HG02885 (cell line): ENCODE results near the gene TUBGCP3.
"Not testable (repeated sequence)": the region's sequence is repeated elsewhere in the genome, so short reads cannot be mapped to it uniquely, and the experiment has no call there.

Source experiments
- ATAC-seq: cut with Tn5 transposase; IDR thresholded peaks from one replicate; pipeline ENCODE4 v1.9.1; 2021; ENCODE audit warnings: mild to moderate bottlenecking; ENCODE audit not compliant: unreplicated experiment, poor library complexity

TUBGCP3 gene

DNA sequence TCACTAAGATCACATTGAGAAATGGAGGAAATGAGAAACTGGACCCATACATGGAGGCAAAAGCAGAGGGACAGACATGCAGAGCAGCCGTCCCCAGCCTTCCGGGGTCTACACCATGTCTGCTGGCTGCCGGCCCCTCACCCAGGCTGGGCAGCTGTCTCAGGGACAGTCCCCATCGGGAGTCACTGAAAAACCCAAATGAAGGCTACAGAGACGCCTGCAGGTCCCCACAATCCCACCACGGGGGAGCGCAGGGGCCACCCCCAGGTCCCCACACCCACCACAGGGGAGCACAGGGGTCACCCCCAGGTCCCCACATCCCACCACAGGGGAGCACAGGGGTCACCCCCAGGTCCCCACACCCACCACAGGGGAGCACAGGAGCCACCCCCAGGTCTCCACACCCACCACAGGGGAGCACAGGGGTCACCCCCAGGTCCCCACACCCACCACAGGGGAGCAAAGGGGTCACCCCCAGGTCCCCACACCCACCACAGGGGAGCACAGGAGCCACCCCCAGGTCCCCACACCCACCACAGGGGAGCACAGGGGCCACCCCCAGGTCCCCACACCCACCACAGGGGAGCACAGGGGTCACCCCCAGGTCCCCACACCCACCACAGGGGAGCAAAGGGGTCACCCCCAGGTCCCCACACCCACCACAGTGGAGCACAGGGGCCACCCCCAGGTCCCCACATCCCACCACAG lies 99.5 kb downstream of the TUBGCP3 start:
- not testable (repeated sequence) for ATAC-seq

GRCh38 chr13:112487127-112487517 lies 100.8 kb downstream of the TUBGCP3 start:
- no peak for ATAC-seq

DNA sequence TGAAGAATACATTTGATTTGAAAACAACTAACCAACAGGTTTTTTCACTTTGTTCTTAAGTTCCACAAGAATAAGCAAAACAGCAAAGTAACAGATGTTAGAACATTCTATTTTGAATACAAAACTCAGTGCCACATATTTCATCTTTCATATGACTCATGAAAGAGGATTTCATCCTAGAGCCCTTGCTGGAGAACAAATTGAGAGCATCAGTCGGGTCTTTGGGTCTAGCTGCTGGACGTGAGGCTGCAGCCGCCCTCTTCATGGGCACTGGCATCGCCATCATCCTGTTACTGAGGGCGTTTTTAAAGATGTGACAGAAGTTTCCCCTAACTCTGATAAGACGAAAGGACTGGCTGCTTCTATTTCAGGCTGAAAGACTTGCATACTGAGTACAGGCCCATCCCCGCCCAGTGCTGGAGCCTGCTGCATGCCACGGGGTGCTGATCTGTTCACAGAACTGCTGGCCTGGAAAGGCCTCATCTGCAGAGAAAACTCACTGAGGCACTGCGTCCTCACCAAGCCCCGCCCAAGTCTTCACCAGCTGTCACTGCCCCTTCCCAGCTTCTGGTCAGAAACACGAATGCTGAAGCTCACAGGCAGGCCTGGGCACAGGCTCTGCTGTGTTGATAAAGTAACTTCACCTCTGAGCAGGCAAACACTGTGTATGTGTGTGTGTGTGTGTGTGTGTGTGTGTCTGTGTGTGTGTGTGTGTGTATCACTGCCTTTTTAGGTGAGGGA lies 101.4 kb downstream of the TUBGCP3 start:
- no peak for ATAC-seq

DNA sequence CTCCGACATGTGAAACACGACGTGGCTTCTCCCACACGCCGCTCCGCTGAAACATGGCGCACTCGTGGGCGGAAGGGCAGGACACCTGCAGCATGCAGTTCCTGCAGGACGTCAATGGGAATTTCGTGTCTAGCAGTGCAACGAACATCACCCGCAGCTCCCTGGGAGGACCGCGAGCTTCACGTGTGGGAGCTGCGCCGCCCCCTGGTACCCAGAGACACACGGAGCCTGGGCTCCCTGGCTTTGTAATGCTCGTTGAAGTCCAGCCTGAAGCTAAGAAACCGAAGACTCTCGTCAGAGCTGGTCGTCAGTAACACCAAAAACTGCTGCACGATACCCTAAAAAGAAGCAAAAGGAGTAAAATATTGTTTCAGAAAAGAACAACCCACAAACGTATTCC lies 102.1 kb downstream of the TUBGCP3 start:
- ATAC-seq = not testable (repeated sequence)

- ATAC-seq = peak; percentile 56
These were observed 104.7 kb downstream of the TUBGCP3 start for GRCh38 chr13:112483299-112483698.

DNA sequence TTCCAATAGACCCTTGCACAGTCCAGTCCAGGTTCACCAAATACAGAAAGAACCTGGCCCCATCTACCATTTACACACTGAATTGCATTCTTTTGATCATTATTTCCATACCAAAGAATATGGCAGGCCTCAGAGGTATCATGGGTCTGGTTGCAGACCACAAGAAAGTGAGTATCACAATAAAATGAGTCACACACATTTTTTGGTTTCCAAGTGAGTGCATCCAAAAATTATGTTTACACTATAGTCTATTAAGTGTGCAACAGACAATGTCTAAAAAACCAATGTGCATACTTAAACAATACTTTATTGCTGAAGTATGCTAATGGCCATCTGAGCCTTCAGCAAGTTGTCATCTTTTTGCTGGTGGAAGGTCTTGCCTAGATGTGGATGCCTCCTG lies 106.5 kb downstream of the TUBGCP3 start:
- ATAC-seq = no peak

GRCh38 chr13:112479389-112479788 lies 108.6 kb downstream of the TUBGCP3 start:
- ATAC-seq = no peak

DNA sequence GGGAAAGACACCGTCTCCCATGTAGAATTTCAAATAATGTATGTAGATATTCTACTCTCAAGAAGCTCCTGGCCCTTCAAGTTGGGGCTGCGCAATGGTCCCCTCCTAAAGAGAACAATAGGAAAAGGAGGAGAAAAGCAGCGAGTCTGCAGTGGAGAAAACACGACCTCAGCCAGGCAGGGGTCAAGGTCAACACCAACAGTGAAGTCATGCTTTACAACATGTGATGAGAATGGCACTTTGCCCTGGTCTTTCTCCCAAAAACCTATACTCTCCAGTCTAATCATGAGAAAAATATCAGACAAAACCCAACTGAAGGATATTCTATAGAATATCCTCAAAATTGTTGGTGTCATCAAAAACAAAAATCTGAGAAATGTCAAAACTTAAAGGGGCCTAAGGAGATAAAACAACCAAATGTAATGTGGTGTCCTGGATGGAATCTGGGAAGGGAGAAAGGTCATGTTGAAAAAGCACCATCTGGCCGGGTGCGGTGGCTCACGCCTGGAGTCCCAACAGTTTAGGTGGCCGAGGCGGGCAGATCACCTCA lies 110.8 kb downstream of the TUBGCP3 start:
- no peak for ATAC-seq

- no peak for ATAC-seq
These were observed 112.1 kb downstream of the TUBGCP3 start for GRCh38 chr13:112475889-112476288.

DNA sequence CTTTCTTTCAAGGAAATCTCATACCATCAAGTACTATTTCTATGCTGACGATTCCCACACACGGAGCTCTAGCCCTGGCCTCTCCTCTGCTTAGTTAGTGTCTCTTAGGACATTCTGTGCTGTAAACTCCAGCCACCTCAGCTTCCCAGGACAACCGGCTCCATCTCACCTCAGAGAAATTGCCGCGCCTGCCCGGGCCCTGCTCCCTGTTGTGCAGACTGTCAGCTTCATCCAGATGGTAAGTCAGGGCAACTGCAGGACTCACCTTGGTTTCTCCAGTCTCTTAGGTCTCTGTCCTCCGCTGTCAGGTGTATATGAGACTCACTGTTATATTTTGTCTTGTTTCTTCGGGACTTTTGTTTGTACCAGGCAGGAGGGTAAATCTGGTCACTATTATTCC lies 113.1 kb downstream of the TUBGCP3 start:
- no peak for ATAC-seq

DNA sequence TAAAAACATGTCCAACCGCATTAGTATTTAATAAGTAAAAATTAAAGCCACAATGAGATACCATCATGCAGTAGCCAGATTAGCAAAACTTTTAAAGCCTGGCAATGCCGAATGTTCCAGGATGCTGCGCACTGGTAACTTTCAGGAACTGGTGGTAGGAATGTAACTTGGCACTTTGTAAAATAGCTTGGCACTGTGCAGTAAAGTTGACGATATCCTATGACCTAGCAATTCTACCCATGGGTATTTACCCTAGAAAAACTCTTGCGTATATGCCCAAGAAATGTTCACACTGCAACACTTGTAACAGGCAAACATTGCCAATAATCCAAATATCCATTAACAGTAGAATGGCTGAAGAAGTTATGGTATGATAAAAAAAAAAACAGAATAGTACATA lies 114.1 kb downstream of the TUBGCP3 start:
- no peak for ATAC-seq

DNA sequence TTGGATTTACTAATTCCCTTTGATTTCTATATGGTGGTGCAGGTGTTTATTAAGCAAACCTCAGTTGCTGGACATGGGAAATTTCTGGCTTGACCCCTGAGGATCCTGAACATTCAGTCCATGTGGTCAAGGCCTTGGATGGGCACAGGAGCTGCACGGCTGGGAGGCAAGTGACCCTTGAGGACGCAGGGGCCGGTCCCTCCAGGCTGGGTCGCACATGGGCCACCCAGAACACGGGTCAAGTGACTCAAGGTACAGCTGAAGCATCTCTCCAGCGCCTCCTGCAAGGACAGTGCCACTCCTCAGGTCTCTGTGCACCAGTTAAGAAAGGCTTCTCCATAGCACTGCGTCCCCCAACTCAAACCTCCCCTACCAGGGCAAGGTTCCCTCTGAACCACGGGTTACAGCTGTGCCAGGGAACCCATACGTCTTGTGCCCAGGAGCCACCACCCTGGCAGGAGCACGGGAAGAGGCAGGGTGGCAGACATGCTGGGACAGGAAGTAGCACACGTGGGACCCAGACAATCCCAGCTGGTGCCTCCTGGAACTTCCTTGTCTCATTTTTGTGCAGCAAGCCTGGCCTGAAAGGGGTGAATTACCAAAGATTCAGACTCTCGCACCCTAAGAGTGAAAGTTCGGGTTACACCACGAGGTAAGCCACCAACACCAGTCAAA lies 118.7 kb downstream of the TUBGCP3 start:
- no peak for ATAC-seq

- no peak for ATAC-seq
These were observed 119.9 kb downstream of the TUBGCP3 start for GRCh38 chr13:112468069-112468468.

DNA sequence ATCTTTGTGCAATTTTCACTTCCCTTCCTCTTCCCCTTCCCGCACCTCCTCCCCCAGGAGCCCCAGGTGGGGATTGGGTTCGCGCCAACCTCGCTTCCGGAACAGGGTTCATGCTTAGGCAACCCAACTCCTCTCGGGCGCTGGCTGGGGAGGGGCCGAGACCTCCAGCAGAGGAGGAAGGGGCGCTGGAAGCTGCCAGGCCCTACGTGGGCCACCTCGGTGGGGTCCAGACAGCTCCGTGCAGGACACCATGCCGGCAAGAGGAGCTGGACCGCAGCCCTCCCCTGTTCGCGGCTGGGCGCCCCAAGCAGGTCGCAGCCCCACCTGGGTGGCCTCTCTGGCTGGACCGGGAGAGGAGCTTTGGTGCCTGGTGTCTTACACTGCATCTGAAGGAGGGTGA lies 120.7 kb downstream of the TUBGCP3 start:
- ATAC-seq = no peak

GRCh38 chr13:112466132-112467058 lies 121.6 kb downstream of the TUBGCP3 start:
- ATAC-seq = no peak

DNA sequence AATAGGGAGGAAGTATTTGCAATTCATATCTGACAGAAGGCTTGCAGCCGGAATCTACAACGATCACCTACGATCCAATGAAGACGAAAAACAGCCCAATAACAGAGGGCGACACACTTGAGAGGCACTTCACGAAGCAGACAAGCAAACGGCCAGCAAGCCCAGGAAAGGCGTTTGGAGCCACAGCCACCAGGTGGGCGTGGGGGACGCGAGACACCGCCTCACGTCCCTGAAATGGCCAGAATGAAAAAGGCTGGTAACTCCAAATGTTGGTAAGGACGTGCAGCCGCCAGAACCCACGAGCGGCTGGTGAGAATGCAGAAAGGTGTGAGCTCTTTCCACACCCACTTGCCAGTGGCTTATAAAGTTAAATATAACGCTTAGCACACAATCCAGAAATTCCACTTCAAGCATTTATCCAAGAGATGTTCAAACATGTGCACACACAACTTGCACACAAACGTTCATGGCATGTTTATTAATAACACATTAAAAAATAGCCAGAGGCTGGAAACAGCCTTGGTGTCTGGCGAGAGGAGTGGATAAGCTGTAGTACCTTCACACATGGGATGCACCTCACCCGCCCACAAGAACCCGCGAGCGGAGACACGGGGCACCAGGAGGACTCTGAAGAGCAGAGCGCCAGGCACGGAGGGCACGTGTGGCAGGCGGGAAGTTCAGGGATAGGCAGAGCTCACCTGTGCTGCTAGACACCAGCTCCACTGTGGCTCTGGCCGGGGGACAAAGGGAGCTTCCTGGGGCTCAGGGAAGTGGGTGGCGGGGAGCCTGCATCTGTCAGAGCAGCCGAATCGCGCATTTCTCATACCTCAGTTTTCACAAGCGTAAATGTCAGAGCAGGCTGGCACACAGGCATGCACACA lies 122.5 kb downstream of the TUBGCP3 start:
- no peak for ATAC-seq

DNA sequence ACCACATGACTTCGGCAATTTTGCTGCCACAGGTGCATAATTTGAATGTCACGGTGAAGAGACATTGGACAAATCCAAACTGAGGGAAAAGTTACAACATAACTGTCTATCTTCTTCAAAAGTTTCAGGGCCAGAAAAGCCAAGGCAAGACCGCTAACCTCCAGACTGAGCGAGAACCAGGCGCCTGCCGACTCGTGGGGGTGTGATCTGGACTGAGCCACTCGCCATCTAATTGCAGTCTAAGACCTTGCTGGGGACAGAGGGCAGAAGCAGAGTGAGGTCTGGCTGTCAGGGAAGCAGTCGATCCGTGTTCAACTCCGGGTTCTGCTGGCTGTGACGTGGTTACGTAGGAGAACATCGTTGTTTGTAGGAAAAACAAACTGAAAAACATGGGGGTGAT lies 123.2 kb downstream of the TUBGCP3 start:
- ATAC-seq = no peak

DNA sequence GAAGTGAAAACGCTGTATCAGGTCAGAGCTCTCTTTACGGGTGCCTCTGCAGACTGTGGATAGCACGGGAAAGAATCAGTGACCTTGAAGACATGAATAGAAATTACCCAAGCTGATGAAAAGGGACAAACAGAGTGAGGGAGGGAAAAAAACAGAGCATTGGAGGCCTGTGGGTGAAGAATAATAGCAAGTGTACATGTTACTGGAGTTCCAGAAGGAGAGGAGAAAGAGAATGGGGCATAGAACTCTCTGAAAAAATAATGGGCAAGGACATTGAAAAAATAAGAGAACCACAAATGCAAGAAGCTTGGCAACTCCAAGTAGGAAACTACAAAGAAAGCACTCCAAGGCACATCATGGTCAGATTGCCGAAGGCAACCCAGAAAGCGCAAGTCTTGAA lies 125.5 kb downstream of the TUBGCP3 start:
- ATAC-seq = no peak

- ATAC-seq = no peak
These were observed 130.5 kb downstream of the TUBGCP3 start for GRCh38 chr13:112457485-112457884.
